ENCODE results near the gene RPS6KC1. TPM values are rescaled to one million over a fixed set of nuclear protein-coding genes. Genes with fewer than 3 reads are reported as not detected.
"Not testable (repeated sequence)": the region's sequence is repeated elsewhere in the genome, so short reads cannot be mapped to it uniquely, and the experiment has no call there.

The RPS6KC1 gene
- total RNA-seq, 2 experiments from 2014 or later: 9.4 to 10.7 TPM

GRCh38 chr1:213194383-213194782 lies 143.3 kb downstream of the RPS6KC1 start:
- TF ChIP-seq EZH2phosphoT487 (IDR thresholded peaks at IDR 0.05; ENCODE audit: borderline replicate concordance, low read depth, low read length) (no peak), CTCF (conservative IDR thresholded peaks at IDR 0.05; ENCODE audit: low read length) (no peak)
- Histone ChIP-seq H3K27ac (ENCODE audit: low read depth, low read length, poor library complexity, severe bottlenecking) (no peak overlapping the region), H3K4me3 (ENCODE audit: low read depth, low read length, poor library complexity, severe bottlenecking) (no peak overlapping the region), H2AFZ (ENCODE audit: low read length) (no peak overlapping the region), H3K9me2 (ENCODE audit: insufficient read depth, low read length) (no peaks in the 10 kb centered on the region), H4K20me1 (ENCODE audit: insufficient read depth, low read length) (no peaks in the 10 kb centered on the region), H3K79me2 (ENCODE audit: insufficient read depth, low read depth, low read length) (no peaks in the 10 kb centered on the region), H3K4me2 (ENCODE audit: low read length) (no peak overlapping the region), H3K36me3 (ENCODE audit: insufficient read depth, low read length) (no peaks in the 10 kb centered on the region), H3K4me1 (ENCODE audit: insufficient read depth, low read length, poor library complexity, severe bottlenecking) (no peaks in the 10 kb centered on the region), H3K9me3 (ENCODE audit: low read length) (no peaks in the 10 kb centered on the region)
- CTCF ChIA-PET (ENCODE audit: unreplicated experiment): no interaction called here
- BruUV-seq (replicated peaks): no TSS peak
- POLR2A ChIA-PET: no interaction called here
- intact Hi-C loops (cut with micrococcal nuclease; ENCODE audit: unreplicated experiment): no loop called here
- DNase-seq (ENCODE audit: low spot score): no peak

- H3K79me2 ChIP-seq (ENCODE audit: insufficient read depth, low read depth, low read length): no peaks in the 10 kb centered on the region
- CTCF ChIA-PET (ENCODE audit: unreplicated experiment): no interaction called here
- POLR2A ChIA-PET: interaction anchor here (0.6 kb wide), 1 partner anchor 31 kb away, joined by 4 read pairs; no protein-coding TSS in a partner anchor
- no peak overlapping the region for H3K4me2 ChIP-seq (ENCODE audit: low read length)
- H3K9me2 ChIP-seq (ENCODE audit: insufficient read depth, low read length): no peaks in the 10 kb centered on the region
- H3K4me1 ChIP-seq (ENCODE audit: insufficient read depth, low read length, poor library complexity, severe bottlenecking): no peaks in the 10 kb centered on the region
- intact Hi-C loops (cut with micrococcal nuclease; ENCODE audit: unreplicated experiment): no loop called here
- no peaks in the 10 kb centered on the region for H3K9me3 ChIP-seq (ENCODE audit: low read length)
- no peak overlapping the region for H2AFZ ChIP-seq (ENCODE audit: low read length)
- H3K36me3 ChIP-seq (ENCODE audit: insufficient read depth, low read length): no peaks in the 10 kb centered on the region
- H3K4me3 ChIP-seq (ENCODE audit: low read depth, low read length, poor library complexity, severe bottlenecking): no peak overlapping the region
- H3K27ac ChIP-seq (ENCODE audit: low read depth, low read length, poor library complexity, severe bottlenecking): no peak overlapping the region
- BruUV-seq (replicated peaks): no TSS peak
- no peaks in the 10 kb centered on the region for H4K20me1 ChIP-seq (ENCODE audit: insufficient read depth, low read length)
- no peak for DNase-seq (ENCODE audit: low spot score)
- TF ChIP-seq CTCF (conservative IDR thresholded peaks at IDR 0.05; ENCODE audit: low read length): no peak
- no peak for TF ChIP-seq EZH2phosphoT487 (IDR thresholded peaks at IDR 0.05; ENCODE audit: borderline replicate concordance, low read depth, low read length)
Measured at GRCh38 chr1:213194855-213195254, 143.8 kb downstream of the RPS6KC1 start.

- H3K9me3 ChIP-seq (ENCODE audit: low read length); H3K9me2 ChIP-seq (ENCODE audit: insufficient read depth, low read length); H3K4me3 ChIP-seq (ENCODE audit: low read depth, low read length, poor library complexity, severe bottlenecking); H4K20me1 ChIP-seq (ENCODE audit: insufficient read depth, low read length); DNase-seq (ENCODE audit: low spot score); intact Hi-C loops (cut with micrococcal nuclease; ENCODE audit: unreplicated experiment); H3K4me2 ChIP-seq (ENCODE audit: low read length); H2AFZ ChIP-seq (ENCODE audit: low read length); H3K27ac ChIP-seq (ENCODE audit: low read depth, low read length, poor library complexity, severe bottlenecking); H3K79me2 ChIP-seq (ENCODE audit: insufficient read depth, low read depth, low read length); H3K4me1 ChIP-seq (ENCODE audit: insufficient read depth, low read length, poor library complexity, severe bottlenecking); H3K36me3 ChIP-seq (ENCODE audit: insufficient read depth, low read length); CTCF ChIA-PET (ENCODE audit: unreplicated experiment); BruUV-seq (replicated peaks); POLR2A ChIA-PET: not testable (repeated sequence)
Measured at GRCh38 chr1:213196328-213197054, 145.4 kb downstream of the RPS6KC1 start.
